Posterior vena cava (tissue), 2 donors: Measurements from ENCODE around the gene SNRPA. TPM values are rescaled to one million over a fixed set of nuclear protein-coding genes. Genes with fewer than 3 reads are reported as not detected.

Experiments
- DNase-seq: peaks from one replicate; pipeline ENCODE4 v3.0.0-alpha.2; 2020; ENCODE audit warnings: low spot score
- intact Hi-C, 2 donors: fragments of 100-400 bp; cut with DNase I; formaldehyde crosslinking; loops; one replicate each; pipeline versions ENCODE4 v1.14.1 to v1.14.2; 2022 to 2023
- total RNA-seq, 2 donors: library from RNA; stranded (reverse); fragmentation: NEBNext Ultra II Directional; extraction: Animal tissue kit (Norgen Biotek cat#: 25700); gene quantifications; one replicate each; pipeline ENCODE4 v1.2.1, GENCODE V29; 2021
- donor health status: DM: yes; HTN: yes; CAD: no.
- donor health status: DM: yes; HTN: yes; CAD: no.

The SNRPA gene
- total RNA-seq, 2 donors from 2014 or later: 37.1 to 46.1 TPM

DNA sequence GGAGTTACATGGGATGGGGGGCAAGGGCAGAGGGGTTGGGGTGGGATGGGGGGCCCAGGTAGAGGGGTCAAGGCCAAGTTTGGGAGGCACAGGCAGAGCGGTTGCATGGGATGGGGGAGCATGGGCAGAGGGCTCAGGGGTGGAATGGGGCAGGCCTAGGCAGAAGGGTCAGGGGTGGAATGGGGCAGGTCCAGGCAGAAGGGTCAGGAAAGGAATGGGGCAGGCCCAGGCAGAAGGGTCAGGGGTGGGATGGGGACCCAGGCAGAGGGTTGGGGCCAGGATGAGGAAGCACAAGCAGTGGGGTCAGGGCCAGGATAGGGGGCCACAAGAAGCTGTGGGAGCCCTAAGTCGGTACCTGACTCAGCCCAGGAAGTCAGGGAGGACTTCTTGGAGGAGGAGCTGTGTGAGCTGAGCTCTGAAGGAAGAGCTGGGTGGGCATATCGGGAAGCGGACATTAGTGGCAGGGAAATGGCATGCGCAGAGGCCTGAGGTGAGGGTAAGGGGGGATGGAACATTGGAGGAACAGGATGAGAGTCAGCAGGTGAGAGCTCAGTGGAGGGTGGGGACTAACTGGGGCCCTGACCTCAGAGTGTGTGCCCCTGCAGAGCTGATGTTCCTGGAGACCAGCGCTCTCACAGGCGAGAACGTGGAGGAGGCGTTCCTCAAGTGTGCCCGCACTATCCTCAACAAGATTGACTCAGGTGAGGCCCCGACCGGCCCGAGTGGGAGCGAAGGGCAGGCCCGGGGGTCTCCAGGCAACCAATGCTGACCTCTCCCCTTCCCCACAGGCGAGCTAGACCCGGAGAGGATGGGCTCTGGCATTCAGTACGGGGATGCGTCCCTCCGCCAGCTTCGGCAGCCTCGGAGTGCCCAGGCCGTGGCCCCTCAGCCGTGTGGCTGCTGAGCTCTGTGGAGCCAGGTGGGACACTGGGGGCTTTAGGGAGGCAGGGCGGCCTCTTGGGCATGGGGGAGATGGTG is 35.3 kb downstream of the SNRPA start:
- intact Hi-C loops: no loop called here
- no peak for DNase-seq

DNA sequence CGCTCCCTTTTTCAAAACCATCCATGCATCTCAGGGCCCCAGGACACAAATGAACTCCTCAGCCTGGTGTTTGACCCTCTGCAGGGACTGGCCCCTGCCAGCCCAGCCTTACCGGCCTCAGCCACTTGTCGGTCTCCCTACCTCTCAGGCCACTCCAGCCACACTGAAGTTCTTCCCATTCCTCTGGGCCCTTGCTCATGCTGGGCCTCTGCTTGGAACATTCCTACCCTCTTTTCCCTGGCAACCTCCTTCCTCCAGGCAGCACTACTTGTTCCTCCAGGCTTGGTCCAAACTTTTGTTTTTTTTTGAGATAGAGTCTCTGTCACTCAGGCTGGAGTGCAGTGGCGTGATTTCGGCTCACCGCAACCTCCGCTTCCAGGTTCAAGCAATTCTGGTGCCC is 40.3 kb downstream of the SNRPA start:
- intact Hi-C loops: no loop called here
- no peak for DNase-seq

DNA sequence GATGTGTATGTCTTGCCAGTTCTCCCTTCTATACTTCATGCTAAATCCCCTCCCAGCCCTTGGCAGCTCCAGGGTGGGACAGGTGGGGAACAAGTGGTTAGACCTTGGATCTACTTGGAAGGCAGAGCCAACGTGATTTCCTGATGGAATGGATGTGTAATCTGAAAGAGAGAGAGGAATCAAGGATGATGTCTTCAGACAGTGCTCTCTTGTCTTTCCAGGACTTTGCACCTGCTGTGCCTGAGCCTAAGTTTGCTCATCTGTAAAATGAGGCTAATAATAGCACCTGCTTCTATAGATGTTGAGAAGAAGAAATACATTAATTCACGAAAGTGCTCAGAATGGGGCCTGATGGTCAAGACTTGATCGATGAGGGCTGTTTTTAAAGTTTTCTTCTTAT is 41.0 kb downstream of the SNRPA start:
- intact Hi-C loops: no loop called here
- no peak for DNase-seq

DNA sequence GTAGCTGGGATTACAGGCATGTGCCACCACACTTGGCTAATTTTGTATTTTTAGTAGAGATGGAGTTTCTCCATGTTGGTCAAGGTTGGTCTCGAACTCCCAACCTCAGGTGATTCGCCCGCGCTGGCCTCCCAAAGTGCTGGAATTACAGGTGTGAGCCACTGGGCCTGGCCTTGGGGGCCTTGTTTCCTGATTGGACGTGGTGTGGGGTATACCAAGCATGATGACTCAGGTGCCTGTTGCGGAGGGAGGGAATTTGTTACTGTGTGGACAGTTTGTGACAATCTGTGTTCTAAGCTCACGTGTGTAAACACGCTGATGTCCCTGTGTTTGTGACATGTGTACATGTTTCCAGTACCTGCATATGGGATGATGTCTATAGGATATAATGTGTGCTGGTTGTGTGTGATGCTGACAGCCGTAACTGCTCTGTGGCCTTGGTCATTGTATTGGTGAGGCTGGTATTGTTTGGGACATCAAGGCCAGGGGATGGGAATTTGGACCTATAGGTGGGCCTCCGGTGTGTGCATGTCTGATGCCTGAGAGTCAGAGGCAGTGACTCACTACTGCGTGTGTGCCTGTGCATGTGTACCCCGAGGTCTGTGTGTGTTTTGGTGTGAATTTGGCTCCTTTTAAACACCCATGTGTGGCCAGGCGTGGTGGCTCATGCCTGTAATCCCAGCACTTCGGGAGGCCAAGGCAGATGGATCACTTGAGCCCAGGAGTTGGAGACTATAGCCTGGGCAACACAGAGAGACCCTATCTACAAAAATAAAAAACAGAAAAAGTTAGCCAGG is 46.4 kb downstream of the SNRPA start:
- intact Hi-C loops: no loop called here
- DNase-seq: no peak

DNA sequence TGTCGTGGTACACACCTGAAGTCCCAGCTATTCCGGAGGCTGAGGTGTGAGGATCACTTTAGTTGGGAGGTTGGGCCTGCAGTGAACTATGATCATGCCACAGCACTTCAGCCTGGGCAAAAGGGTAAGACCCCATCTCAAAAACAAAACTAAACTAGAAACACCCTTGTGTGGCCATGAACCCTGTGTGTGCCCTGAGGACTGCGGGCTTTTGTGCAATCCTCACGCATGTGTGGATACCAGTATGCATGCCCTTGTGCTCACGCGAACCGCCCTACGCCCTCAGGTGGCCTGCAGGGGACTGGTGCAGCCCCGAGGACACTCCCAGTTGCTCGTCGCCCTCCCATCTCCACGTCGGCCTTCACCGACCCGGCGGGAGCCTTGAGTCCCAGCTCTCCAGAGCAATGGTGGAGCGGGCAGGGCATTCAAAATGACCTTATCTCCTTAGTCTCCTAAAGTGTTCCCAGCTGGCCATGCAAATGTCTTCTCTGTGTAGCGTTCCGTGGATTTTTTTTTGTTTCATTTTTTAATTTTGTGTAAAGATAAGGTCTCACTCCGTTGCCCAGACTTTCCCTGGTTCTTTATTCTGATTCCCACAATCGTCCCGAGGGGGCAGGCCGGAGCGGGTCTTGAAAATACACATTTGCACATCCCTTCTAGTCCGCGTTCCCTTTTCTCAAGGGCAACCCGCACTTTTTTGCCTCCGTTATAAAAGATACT is 47.1 kb downstream of the SNRPA start:
- intact Hi-C loops: no loop called here
- DNase-seq: peak; percentile 90

DNA sequence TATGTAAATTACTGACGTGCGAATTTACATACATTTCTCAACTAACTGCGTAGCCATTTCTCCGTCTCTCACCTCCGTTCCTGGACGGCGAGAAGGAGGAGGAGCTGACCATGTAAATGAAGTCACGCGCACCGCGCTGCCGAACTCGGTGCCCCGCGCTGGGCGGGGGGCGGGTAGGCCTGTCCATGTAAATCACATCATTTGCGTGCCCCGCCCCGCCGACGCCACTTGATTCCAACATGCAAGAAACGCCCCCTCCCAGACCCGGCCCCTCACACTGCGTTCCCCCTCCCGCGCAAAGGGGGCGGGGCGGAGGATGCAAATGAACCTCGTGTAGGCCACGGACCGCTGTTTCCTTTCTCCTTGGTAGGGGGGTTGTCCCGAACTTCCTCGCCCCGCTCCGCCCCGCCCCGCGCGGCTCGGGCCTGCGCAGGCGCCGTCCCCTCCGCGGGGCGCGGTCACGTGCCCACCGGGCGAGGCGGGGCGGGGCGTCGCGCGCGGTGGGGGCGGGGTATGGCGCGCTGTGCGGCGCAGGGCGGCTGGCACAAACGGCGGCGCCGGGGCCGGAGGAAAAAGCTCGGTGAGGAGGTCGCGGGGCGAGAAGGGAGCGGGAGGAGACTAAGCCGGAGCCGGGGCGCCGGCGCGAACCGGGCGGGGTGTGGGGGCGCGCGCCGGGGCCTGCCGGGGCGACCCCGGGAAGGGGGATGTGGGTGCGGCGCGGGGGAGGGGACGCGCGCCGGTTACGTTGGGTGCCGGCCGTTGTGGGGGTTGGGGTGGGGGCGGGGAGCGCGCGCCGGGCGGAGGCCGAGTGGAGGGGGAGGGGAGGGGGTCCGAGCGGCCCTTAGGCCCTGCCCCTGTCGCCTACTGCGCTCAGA is 47.9 kb downstream of the SNRPA start, which contains the start of gene EGLN2:
EGLN2 (plus strand) TSS at position 509 of the 875 bp plus-strand sequence. CDS start 1,382 bp downstream, outside the sequence.
- intact Hi-C loops: no loop called here
- peak; percentile 100 for DNase-seq

DNA sequence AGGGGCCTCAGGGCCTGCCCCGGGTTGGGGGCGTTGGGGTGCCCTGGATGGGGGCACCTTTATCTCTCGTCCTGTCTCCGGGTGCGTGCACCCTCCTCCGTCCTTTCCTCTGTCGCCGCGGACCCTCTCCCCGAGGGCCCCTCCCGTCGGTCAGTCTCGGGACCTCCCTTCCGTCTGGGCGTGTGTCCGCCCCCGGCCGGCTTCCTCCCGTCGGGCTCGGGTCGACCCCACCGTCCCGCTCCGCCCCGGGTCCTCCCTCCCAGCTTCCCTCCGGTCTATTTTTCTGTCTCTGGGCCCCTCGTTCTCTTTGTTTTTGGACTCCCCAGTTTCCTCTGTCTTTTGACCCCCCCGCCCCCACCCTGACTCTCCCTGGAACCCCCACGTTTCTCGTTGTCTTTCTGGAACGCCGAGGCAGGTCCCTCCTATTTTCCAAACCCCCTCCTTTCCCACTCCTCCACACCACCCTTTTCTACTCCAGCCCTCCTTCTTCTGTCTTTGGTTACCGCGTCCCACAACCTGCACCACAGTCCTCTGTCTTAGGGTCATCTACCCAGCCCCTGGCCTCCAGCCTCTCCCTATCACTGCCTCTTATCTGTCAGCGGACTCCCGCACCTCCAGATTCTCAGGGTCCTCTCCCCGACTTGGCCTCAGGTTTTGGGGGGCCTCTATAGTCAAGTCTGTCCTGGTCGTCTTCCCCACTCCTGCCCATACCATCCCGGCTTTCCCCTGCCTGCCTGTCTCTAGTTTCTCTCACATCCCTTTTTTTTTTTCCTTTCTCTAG is 48.7 kb downstream of the SNRPA start:
- DNase-seq: peak; percentile 91
- intact Hi-C loops: loop anchor here in 1 of 2 donors (5.0 to 10.0 kb wide), 2 partner anchors 135 to 1967 kb away; partner anchors contain the start of gene ECH1

DNA sequence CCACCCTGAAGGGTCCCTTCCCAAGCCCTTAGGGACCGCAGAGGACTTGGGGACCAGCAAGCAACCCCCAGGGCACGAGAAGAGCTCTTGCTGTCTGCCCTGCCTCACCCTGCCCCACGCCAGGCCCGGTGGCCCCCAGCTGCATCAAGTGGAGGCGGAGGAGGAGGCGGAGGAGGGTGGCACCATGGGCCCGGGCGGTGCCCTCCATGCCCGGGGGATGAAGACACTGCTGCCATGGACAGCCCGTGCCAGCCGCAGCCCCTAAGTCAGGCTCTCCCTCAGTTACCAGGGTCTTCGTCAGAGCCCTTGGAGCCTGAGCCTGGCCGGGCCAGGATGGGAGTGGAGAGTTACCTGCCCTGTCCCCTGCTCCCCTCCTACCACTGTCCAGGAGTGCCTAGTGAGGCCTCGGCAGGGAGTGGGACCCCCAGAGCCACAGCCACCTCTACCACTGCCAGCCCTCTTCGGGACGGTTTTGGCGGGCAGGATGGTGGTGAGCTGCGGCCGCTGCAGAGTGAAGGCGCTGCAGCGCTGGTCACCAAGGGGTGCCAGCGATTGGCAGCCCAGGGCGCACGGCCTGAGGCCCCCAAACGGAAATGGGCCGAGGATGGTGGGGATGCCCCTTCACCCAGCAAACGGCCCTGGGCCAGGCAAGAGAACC is 49.5 kb downstream of the SNRPA start:
- no peak for DNase-seq
- intact Hi-C loops: loop anchor here in 1 of 2 donors (5.0 to 10.0 kb wide), 2 partner anchors 136 to 1968 kb away; partner anchors contain the start of gene ECH1

DNA sequence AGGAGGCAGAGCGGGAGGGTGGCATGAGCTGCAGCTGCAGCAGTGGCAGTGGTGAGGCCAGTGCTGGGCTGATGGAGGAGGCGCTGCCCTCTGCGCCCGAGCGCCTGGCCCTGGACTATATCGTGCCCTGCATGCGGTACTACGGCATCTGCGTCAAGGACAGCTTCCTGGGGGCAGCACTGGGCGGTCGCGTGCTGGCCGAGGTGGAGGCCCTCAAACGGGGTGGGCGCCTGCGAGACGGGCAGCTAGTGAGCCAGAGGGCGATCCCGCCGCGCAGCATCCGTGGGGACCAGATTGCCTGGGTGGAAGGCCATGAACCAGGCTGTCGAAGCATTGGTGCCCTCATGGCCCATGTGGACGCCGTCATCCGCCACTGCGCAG is 50.0 kb downstream of the SNRPA start:
- intact Hi-C loops: loop anchor here in 1 of 2 donors (5.0 to 10.0 kb wide), 2 partner anchors 136 to 1969 kb away; partner anchors contain the start of gene ECH1
- no peak for DNase-seq

DNA sequence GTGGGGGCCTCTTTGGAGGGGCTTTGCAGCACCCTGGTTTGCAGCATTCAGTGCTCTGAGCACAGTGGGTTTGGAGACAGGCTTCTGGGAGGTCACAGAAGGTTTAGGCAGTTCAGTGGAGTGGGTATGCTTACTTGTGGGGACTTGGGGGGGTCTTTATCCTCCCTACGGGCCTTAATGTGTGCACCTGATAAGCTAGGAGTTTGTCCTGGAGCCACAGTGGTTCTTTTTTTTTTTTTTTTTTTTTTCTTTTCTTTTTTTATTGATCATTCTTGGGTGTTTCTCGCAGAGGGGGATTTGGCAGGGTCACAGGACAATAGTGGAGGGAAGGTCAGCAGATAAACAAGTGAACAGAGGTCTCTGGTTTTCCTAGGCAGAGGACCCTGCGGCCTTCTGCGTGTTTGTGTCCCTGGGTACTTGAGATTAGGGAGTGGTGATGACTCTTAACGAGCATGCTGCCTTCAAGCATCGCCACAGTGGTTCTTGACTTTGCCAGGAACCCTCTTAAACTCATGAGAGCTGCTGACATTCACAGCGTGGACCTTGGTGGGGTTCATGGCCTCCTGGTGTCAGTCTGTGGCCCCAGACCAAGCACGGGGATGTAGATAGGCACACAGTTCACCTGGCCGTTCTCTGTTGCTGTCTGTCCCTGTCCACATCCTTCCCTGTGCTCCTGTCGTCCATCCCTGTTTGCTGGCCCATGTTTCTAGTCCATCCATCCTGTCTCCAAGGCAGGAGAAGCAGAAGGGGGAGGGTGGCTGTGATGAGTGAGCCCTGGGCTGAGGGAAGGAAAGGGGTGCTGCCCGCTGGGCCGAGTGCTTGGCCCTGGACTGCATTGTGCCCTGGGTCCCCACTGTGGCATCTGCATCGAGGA is 50.7 kb downstream of the SNRPA start:
- intact Hi-C loops: loop anchor here in 1 of 2 donors (5.0 to 10.0 kb wide), 2 partner anchors 137 to 1969 kb away; partner anchors contain the start of gene ECH1
- no peak for DNase-seq

DNA sequence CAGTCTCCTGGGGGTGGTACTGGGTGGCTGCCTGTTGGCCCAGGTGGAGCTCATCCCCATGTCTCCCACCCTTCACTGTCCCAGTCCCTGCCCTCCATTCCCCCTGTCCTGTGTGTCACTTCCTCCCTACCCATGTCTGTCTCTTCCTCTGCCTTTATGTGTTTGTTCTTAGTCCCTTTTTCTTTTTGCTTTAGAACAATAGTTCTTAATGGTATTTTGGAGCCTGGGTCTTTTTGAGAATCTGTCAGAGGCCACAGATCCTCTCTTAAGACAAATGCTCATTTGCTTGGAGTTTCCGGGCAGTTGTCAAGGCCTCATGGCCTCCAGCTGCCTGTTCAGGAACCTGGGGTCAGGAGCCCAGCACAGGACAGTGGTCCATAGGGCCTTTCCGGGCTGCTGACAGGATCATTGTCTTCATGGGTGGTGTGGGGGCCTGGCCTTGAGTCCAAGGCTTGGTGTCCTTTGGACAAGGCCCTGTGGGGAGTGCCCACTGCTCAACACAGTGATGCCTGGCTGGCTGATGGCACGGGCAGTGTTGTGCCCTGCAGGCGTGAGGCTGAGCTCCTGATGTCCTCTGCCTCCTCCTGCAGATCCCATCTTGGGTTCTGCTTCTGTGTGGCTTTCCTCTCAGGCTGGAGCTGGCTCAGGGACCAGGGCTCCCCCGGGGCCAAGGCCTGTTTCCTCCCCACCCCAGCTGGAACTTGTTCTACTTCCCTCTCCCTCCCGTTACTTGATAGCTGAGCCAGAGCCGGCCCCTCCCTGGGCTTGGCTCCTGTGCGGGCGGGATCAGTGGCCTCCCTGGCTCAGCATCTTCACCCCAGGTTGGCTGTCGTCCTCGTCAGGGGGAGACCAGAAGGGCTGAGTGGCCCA is 51.5 kb downstream of the SNRPA start:
- DNase-seq: no peak
- intact Hi-C loops: loop anchor here in 1 of 2 donors (5.0 to 10.0 kb wide), 2 partner anchors 138 to 1970 kb away; partner anchors contain the start of gene ECH1

DNA sequence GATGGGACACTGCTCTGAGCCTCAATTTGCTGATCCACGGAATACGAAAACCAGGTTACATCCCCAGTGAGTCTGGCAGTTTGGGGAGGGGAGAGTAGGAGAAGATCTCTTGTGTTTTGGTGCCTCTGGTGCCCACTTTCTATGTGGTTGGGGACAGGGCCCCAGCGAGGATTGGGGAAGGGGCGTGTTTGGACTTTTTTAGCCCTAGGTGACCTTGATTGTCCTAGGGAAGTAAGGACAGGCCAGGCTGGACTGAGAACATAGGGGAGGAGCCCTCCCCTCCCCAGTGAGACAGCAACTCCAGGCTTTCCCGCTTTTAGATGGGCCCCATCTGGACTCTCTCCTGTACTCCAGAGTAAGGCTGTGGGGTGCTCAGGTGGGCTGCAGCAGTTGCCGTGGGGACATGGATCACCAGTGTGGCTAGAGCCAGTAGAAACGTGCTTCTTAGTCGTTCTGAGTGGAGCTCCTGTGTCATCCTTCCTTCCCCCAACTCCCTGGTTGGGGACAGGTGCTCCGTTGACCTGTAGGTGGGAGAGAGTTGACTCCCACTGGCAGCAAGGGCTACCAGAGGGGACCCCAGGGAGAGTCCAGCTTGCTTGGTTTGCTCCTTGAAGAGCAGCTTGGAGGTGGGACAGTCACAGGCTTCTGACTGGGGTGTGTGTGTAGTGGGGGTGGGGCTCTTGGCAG is 52.3 kb downstream of the SNRPA start:
- intact Hi-C loops: loop anchor here in 1 of 2 donors (5.0 to 10.0 kb wide), 2 partner anchors 139 to 1971 kb away; partner anchors contain the start of gene ECH1
- no peak for DNase-seq

DNA sequence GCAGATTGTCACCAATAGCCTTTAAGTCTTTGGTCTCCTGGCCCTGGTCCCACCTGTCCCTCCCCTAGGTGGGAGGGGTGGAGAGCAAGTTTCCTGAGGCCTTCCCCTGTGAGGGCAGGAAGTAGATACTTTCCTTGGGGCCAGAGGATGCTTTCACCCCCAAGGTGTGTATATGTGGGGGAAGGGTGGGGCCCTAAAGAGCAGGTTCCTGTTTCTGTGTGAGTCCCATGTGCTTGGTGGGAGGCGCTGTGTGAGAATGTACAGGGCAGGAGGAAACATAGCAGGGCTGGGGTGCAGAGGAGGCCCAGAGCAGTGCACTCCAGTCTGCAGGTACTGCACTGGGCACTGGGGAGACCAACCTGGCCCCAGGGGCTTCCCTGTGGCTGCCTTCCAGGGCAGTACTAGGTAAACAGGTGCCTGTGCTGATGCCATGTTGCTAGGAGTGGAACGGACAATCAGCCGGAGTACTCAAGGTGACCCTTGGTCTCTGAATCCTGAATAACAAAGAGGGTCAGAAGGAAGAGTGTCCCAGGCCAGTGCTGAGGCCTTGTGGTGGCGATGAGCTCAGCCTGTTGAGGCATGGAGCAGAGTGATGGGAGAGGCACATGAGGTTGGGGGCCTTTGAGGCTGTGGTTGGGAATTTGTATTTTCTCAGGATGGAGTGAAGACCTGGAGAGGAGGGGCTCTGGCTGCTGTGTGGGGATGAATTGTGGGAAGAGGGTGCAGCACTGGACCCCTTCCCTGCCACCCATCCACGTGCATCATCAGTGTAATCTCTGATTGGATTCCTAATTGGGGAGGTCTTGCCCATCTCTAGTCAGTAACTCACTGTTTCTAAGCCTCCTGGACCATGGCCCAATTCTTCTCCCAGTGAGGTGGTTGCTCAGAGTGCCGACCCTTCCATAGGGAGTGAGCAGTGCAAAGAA is 53.1 kb downstream of the SNRPA start:
- no peak for DNase-seq
- intact Hi-C loops: loop anchor here in 1 of 2 donors (5.0 to 10.0 kb wide), 2 partner anchors 139 to 1972 kb away; partner anchors contain the start of gene ECH1
